H9 (cell line): ENCODE data around the gene NECAB2. TPM values are rescaled to one million over a fixed set of nuclear protein-coding genes. Genes with fewer than 3 reads are reported as not detected.

Experiments used
- DNase-seq: peaks from one replicate; pipeline ENCODE4 v3.0.0-alpha.2; 2017
- H2AFZ ChIP-seq: one replicate; pipeline ENCODE4 v1.6.1; 2013; ENCODE audit warnings: mild to moderate bottlenecking, low read length, control low read depth, moderate library complexity
- H2AK5ac ChIP-seq: 2 replicates; pipeline ENCODE4 v1.6.1; 2013; ENCODE audit warnings: low read length, control low read depth, mixed read lengths; ENCODE audit not compliant: insufficient read length
- H2BK120ac ChIP-seq: one replicate; pipeline ENCODE4 v1.6.1; 2013; ENCODE audit warnings: low read depth, mild to moderate bottlenecking, low read length, control low read depth, inconsistent platforms; ENCODE audit not compliant: poor library complexity, severe bottlenecking
- H2BK12ac ChIP-seq: 2 replicates; pipeline ENCODE4 v1.6.1; 2013; ENCODE audit warnings: low read length, control low read depth, mixed read lengths, low read depth; ENCODE audit not compliant: insufficient read length
- H2BK15ac ChIP-seq: 2 replicates; pipeline ENCODE4 v1.6.1; 2013; ENCODE audit warnings: low read depth, low read length, control low read depth
- H2BK20ac ChIP-seq: one replicate; pipeline ENCODE4 v1.6.1; 2013; ENCODE audit warnings: low read depth, mild to moderate bottlenecking, low read length, control low read depth, inconsistent platforms; ENCODE audit not compliant: poor library complexity, severe bottlenecking
- H2BK5ac ChIP-seq: 2 replicates; pipeline ENCODE4 v1.6.1; 2013; ENCODE audit warnings: low read length, control low read depth, mixed read lengths; ENCODE audit not compliant: insufficient read length
- H3K14ac ChIP-seq: 2 replicates; pipeline ENCODE4 v1.6.1; 2013; ENCODE audit warnings: low read length, control low read depth; ENCODE audit not compliant: insufficient read depth
- H3K18ac ChIP-seq: 2 replicates; pipeline ENCODE4 v1.6.1; 2013; ENCODE audit warnings: low read depth, mild to moderate bottlenecking, mixed read lengths, low read length, control low read depth; ENCODE audit not compliant: insufficient read length
- H3K23ac ChIP-seq: 2 replicates; pipeline ENCODE4 v1.6.1; 2013; ENCODE audit warnings: low read length, control low read depth, mixed read lengths, low read depth; ENCODE audit not compliant: insufficient read length
- H3K23me2 ChIP-seq: 2 replicates; pipeline ENCODE4 v1.6.1; 2013; ENCODE audit warnings: low read depth, mild to moderate bottlenecking, mixed read lengths, low read length, control low read depth; ENCODE audit not compliant: insufficient read length, poor library complexity, severe bottlenecking
- H3K27ac ChIP-seq: 2 replicates; pipeline ENCODE4 v1.5.1; 2013; ENCODE audit warnings: low read length, control low read depth, mixed read lengths, low read depth; ENCODE audit not compliant: insufficient read length
- H3K27me3 ChIP-seq: 2 replicates; pipeline ENCODE4 v1.6.1; 2013; ENCODE audit warnings: low read length, control low read depth, inconsistent platforms; ENCODE audit not compliant: insufficient read depth
- H3K4ac ChIP-seq: 2 replicates; pipeline ENCODE4 v1.6.1; 2013; ENCODE audit warnings: low read depth, mild to moderate bottlenecking, control low read depth, inconsistent platforms, low read length, moderate library complexity
- H3K4me1 ChIP-seq: 2 replicates; pipeline ENCODE4 v1.6.1; 2013; ENCODE audit warnings: low read length, control low read depth, inconsistent platforms; ENCODE audit not compliant: insufficient read depth
- H3K4me2 ChIP-seq: 2 replicates; pipeline ENCODE4 v1.6.1; 2013; ENCODE audit warnings: low read length, control low read depth, mixed read lengths; ENCODE audit not compliant: insufficient read length, insufficient read depth
- H3K56ac ChIP-seq: 2 replicates; pipeline ENCODE4 v1.6.1; 2013; ENCODE audit warnings: low read depth, mild to moderate bottlenecking, mixed read lengths, low read length, control low read depth; ENCODE audit not compliant: insufficient read length
- H3K79me1 ChIP-seq: 2 replicates; pipeline ENCODE4 v1.6.1; 2013; ENCODE audit warnings: low read depth, mild to moderate bottlenecking, moderate library complexity, low read length, control low read depth, inconsistent platforms; ENCODE audit not compliant: insufficient read depth, poor library complexity, severe bottlenecking
- H3K79me2 ChIP-seq: 2 replicates; pipeline ENCODE4 v1.6.1; 2013; ENCODE audit warnings: low read length, control low read depth, inconsistent platforms; ENCODE audit not compliant: insufficient read depth
- H3K9ac ChIP-seq: 2 replicates; pipeline ENCODE4 v1.6.1; 2013; ENCODE audit warnings: low read length, control low read depth, mixed read lengths; ENCODE audit not compliant: insufficient read length; ENCODE audit errors: extremely low read depth
- H3K9me3 ChIP-seq: one replicate; pipeline ENCODE4 v1.6.1; 2013; ENCODE audit warnings: low read depth, low read length, inconsistent platforms; ENCODE audit not compliant: control insufficient read depth
- H3T11ph ChIP-seq: one replicate; pipeline ENCODE4 v1.6.1; 2013; ENCODE audit warnings: mild to moderate bottlenecking, low read length, control low read depth, inconsistent platforms
- H4K20me1 ChIP-seq: one replicate; pipeline ENCODE4 v1.6.1; 2013; ENCODE audit not compliant: control insufficient read depth, insufficient read length, insufficient read depth
- H4K5ac ChIP-seq: 2 replicates; pipeline ENCODE4 v1.6.1; 2013; ENCODE audit warnings: low read depth, mild to moderate bottlenecking, mixed read lengths, low read length, control low read depth; ENCODE audit not compliant: insufficient read length
- H4K8ac ChIP-seq: replicated peaks from 2 replicates; pipeline ENCODE4 v1.6.1; 2013; ENCODE audit warnings: low read length, control low read depth, mixed read lengths, low read depth; ENCODE audit not compliant: insufficient read length
- H4K91ac ChIP-seq: 2 replicates; pipeline ENCODE4 v1.6.1; 2013; ENCODE audit warnings: low read depth, mild to moderate bottlenecking, moderate library complexity, mixed read lengths, low read length, control low read depth; ENCODE audit not compliant: insufficient read length
- H3K27ac Mint-ChIP-seq, 3 experiments: 2 replicates in 2 of 3; 3 replicates in 1 of 3; pipeline ENCODE4 v1.8.0; 2020 to 2021; ENCODE audit warnings: mixed read lengths in 3 of 3, mild to moderate bottlenecking in 1 of 3, moderate library complexity in 1 of 3
- H3K27me3 Mint-ChIP-seq: 2 replicates; pipeline ENCODE4 v1.8.0; 2021; ENCODE audit warnings: low read depth, mild to moderate bottlenecking, moderate library complexity, mixed read lengths
- H3K36me3 Mint-ChIP-seq, 3 experiments: 2 replicates in 2 of 3; 3 replicates in 1 of 3; pipeline ENCODE4 v1.8.0; 2020 to 2021; ENCODE audit warnings: low read depth in 3 of 3, mixed read lengths in 3 of 3; ENCODE audit not compliant: insufficient read depth in 1 of 3
- H3K4me1 Mint-ChIP-seq, 2 experiments: 2 replicates each; pipeline ENCODE4 v1.8.0; 2020; ENCODE audit warnings: mixed read lengths in 2 of 2
- H3K4me3 Mint-ChIP-seq, 2 experiments: 2 replicates in 1 of 2; 3 replicates in 1 of 2; pipeline ENCODE4 v1.8.0; 2020 to 2021; ENCODE audit warnings: mild to moderate bottlenecking in 2 of 2, mixed read lengths in 2 of 2, moderate library complexity in 1 of 2
- H3K9me3 Mint-ChIP-seq, 2 experiments: 2 replicates in 1 of 2; 3 replicates in 1 of 2; pipeline ENCODE4 v1.8.0; 2020; ENCODE audit warnings: mild to moderate bottlenecking in 2 of 2, mixed read lengths in 2 of 2, moderate library complexity in 1 of 2
- WGBS: extraction: QIAGEN DNeasy Blood & Tissue Kit; methylation state at CpG from one replicate; pipeline ENCODE4 v1.1.7; 2013; ENCODE audit warnings: missing lambda C conversion rate, low lambda C conversion rate, mixed read lengths; ENCODE audit not compliant: insufficient read length; ENCODE audit errors: extremely low coverage; 5-methylcytosine and 5-hydroxymethylcytosine counted together
- total RNA-seq: library from RNA; stranded (reverse); gene quantifications from 2 replicates; pipeline ENCODE4 v1.2.1, GENCODE V29; 2021
- TF ChIP-seq, protein P1 (sequence below): fragments of 200-600 bp; sonication (generic); conservative IDR thresholded peaks from 3 replicates; pipeline ENCODE4 v1.8.0; 2021; ENCODE audit warnings: antibody characterized with exemption, mild to moderate bottlenecking

The NECAB2 gene
- total RNA-seq, 1 experiment from 2014 or later: 12.6 TPM

DNA sequence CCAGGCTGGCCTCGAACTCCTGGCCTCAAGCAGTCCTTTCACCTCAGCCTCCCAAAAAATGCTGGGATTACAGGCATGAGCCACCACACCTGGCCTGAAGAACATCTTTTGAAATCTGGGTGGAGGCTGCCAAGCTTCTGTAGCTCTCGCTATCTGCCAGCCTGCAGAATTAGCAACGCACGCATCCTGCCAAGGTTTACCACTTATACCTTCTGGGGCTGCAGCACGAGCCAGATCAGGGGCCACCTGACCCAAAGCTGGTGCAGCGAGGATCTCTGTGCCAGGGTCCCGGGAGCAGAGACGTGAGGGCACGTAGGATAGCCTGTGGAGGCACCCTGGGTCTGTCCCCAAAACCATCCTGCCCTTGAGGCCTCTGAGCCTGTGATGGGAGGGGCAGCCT is 52.3 kb downstream of the NECAB2 start:
- no peaks in the 10 kb centered on the region; the same call in 1 of the 2 replicates for H3K4me1 ChIP-seq
- no peak overlapping the region for H3T11ph ChIP-seq
- H3K18ac ChIP-seq: no peak overlapping the region
- no peak for DNase-seq
- H3K9ac ChIP-seq: no peak overlapping the region
- Mint-ChIP-seq H3K4me3 (no peak overlapping the region), H3K9me3 (peaks cover 23 to 33% of the 10 kb centered on the region in 2 experiments), H3K27me3 (peaks cover 48% of the 10 kb centered on the region), H3K36me3 (peaks cover 6 to 20% (median 11%) of the 10 kb centered on the region in 3 experiments), H3K27ac (no peak overlapping the region), H3K4me1 (peaks cover 12 to 19% of the 10 kb centered on the region in 2 experiments)
- H3K79me2 ChIP-seq: no peaks in the 10 kb centered on the region
- no peak overlapping the region for H2BK5ac ChIP-seq
- no CpG with 5 or more reads among the region's 9 CpGs for WGBS
- H3K56ac ChIP-seq: no peak overlapping the region
- no peak overlapping the region for H2BK12ac ChIP-seq
- H4K5ac ChIP-seq: no peak overlapping the region
- H4K8ac ChIP-seq: no peak overlapping the region
- H3K27ac ChIP-seq: no peak overlapping the region
- no peaks in the 10 kb centered on the region for H3K27me3 ChIP-seq
- H3K4me2 ChIP-seq: no peak overlapping the region
- H3K9me3 ChIP-seq: no peaks in the 10 kb centered on the region
- no peak overlapping the region for H3K14ac ChIP-seq
- no peak overlapping the region for H4K91ac ChIP-seq
- H2AK5ac ChIP-seq: no peak overlapping the region
- no peak overlapping the region for H3K23ac ChIP-seq
- H3K79me1 ChIP-seq: no peaks in the 10 kb centered on the region
- no peak overlapping the region for H2BK120ac ChIP-seq
- no peak overlapping the region for H2BK20ac ChIP-seq
- TF ChIP-seq, protein P1, sequence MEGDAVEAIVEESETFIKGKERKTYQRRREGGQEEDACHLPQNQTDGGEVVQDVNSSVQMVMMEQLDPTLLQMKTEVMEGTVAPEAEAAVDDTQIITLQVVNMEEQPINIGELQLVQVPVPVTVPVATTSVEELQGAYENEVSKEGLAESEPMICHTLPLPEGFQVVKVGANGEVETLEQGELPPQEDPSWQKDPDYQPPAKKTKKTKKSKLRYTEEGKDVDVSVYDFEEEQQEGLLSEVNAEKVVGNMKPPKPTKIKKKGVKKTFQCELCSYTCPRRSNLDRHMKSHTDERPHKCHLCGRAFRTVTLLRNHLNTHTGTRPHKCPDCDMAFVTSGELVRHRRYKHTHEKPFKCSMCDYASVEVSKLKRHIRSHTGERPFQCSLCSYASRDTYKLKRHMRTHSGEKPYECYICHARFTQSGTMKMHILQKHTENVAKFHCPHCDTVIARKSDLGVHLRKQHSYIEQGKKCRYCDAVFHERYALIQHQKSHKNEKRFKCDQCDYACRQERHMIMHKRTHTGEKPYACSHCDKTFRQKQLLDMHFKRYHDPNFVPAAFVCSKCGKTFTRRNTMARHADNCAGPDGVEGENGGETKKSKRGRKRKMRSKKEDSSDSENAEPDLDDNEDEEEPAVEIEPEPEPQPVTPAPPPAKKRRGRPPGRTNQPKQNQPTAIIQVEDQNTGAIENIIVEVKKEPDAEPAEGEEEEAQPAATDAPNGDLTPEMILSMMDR: no peak
- H3K23me2 ChIP-seq: no peaks in the 10 kb centered on the region
- no peak overlapping the region for H2BK15ac ChIP-seq
- H4K20me1 ChIP-seq: no peaks in the 10 kb centered on the region
- no peak overlapping the region for H3K4ac ChIP-seq
- no peak overlapping the region for H2AFZ ChIP-seq
